T1000 (cell line): Measurements from ENCODE around the gene AVP.
A peak's percentile ranks its signal among the peaks of the same experiment; 100 is the strongest.

Experiments
- DNase-seq: peaks from one replicate; lab custom pipeline; 2025; ENCODE audit warnings: mixed read lengths; lab: John Stamatoyannopoulos, UW

AVP gene

DNA sequence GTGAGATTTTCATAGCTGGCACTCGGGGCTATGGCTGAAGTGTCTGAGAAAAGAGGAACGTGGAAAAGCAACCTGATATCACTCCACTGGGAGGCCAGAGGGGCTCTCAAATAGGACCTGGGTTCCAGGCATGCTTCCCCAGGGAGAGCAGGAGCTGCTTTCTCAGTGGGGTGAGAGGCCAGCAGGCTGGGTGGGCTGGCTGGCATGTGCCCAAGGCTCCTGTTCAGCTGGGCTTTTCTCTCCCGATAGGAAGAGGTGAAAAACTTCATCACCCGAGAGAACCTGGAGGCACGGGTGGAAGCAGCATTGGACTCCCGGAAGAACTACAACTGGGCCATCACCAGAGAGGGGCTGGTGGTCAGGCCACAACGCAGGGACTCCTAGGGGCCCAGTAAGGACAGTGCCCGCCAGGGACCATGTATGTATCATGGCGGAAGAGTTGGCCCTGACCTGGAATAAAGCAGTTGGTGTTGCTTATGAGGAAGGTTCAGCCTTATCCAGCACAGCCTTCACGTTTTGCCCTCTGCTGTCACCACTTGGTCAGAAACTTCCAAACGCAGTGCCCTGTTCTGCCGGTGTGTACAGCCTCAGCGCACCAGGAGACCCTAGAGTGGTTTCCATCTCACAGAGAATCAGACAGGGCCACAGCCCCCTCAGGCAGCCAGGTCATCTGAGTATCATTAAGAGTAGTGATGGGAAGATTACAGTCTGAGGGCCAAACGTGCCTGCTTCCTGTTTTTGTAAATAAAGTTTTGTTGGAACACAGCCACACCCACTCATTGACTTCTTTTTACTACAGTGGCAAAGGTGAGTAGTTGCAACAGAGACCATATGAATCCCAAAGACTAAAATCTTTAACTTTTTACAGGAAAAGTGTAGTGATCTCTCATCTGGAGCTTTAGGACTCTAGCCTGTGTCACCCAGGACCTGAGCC is 36.8 kb downstream of the AVP start:
- DNase-seq: no peak

DNA sequence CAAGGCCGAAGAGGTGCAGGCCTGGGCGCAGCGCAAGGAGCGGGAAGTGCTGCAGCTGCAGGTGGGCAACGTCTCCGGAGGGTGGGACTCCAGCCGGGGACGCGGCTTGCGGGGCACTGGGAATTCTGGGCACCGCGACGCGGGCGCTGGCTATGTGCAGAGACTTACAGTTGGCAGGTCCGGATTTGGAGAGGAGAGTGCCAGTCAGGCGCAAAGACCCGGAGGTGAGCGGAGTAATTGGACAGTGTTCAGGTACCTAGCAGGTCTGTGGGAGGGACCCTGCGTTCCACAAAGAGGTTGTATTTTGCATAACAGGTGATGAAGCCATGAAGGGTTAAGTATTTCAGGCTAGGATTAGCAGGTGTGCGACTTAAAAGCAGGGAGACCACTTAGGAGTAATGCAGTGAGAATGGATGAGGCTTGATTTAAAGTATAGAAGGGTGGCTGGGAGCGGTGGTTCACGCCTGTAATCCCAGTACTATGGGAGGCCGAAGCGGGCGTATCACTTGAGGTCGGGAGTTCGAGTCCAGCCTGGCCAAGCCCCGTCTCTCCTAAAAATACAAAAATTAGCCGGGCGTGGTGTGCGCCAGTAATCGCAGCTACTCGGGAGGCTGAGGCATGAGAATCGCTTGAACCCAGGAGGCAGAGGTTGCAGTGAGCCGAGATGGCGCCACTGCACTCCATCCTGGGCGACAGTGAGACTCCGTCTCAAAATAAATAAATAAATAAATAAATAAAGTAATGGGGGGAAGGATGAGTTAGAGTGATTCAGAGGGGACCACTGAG is 37.7 kb downstream of the AVP start:
- DNase-seq: no peak

DNA sequence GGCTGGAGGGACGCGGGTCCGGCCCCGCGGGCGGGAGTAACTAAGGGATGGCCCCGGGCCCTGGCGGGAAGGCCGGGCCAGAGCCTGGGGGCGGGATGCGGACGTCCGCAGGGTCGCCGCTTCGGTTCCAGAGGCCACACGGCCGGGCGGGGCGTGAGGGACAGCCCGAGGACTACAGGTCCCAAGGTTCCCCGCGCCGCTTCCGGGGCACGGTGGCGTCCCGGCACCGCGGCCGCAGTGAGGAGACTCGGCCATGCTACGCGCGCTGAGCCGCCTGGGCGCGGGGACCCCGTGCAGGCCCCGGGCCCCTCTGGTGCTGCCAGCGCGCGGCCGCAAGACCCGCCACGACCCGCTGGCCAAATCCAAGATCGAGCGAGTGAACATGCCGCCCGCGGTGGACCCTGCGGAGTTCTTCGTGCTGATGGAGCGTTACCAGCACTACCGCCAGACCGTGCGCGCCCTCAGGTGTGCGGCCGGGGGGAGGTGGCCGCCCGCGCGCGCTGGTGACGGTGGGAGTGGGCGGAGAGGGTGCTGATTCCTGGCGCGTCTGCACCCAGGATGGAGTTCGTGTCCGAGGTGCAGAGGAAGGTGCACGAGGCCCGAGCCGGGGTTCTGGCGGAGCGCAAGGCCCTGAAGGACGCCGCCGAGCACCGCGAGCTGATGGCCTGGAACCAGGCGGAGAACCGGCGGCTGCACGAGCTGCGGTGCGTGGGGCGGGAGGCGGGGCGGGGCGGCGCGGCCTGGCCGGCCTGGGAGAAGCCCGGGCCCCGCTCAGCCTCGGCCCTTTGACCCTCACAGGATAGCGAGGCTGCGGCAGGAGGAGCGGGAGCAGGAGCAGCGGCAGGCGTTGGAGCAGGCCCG is 38.5 kb downstream of the AVP start, which contains the start of gene MRPS26:
Gene MRPS26 (plus strand): TSS at position 237 of the 861 bp plus-strand sequence. CDS start 17 bp downstream, at position 254.
- DNase-seq: peak; percentile 75

DNA sequence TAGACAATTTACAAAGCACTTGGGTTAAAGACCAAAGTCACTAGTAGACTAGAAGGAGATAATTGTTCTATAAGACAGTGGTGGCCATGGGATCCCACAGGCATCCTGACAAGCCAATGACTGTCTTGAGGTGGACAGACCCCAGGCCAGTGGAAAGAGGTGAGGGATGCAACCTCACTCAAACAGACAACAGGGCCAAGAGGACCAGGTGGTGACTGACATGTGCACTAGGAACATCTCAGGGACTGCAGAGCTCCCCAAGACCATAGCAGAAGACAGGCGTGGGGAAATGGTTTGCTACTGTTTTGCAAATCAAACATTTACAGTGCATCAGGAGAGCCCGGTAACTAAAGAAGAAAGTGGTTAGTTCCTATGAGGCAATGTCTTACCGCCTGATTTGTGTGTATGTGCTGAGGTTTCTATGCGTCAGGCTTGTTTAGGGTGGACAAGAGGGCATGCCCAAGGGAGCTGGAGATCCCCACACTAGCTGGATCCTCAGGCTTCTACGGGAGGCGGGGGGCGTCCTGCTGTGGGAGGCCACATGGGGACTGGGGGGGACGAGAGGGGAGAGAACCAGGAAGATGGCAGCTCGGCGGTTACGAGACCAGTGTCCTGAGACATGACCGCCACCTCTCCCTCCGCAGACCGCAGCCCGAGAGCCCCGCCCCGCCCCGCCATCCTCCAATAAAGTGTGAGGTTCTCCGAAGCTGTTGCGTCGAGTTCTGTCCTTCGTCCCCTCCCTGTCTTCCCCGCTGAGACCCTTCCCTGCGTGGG is 39.3 kb downstream of the AVP start:
- peak; percentile 75 for DNase-seq

DNA sequence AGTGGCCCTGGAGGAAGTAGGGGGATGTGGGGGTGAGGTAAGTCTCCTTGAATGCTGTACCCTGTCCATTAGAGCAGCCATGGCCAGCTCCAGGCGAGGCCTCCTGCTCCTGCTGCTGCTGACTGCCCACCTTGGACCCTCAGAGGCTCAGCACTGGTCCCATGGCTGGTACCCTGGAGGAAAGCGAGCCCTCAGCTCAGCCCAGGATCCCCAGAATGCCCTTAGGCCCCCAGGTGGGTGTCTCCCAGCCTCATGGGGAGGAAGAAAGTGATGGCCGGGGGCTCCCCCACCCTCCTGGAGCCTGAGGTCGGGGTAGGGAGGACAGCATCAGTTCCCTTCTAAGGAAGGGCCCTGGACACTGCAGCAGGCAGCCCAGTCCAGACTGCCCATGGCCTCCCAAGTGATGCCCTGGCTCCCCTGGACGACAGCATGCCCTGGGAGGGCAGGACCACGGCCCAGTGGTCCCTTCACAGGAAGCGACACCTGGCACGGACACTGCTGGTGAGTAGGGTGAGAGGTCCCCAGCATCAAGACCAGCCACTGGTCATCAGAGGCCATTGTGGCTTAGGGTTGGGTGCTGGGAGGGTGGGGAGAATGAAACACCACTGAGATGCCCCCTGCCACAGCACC is 40.1 kb downstream of the AVP start:
- no peak for DNase-seq

DNA sequence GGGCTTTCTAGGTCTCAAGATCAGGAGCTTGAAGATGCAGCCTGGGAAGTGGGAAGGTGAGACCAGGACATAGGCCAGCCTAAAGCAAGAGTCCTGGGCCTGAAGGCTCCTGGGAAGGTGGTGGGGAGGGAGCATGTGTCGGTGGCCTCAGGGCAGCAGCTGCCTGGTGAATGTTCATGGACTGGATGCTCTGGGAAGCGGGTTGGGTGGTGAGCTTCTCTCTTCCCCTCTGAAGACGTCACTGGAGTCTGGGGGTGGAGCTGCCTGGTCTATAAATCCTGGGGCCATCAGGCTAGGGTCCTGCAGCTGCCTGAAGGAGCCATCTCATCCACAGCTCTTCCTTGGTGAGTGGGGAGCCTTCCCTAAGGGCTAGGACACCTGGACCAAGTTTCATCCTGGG is 41.2 kb downstream of the AVP start, which contains the start of gene GNRH2:
Gene GNRH2 (plus strand): TSS at position 301 of the 400 bp plus-strand sequence. CDS start 793 bp downstream, outside the sequence.
- no peak for DNase-seq

DNA sequence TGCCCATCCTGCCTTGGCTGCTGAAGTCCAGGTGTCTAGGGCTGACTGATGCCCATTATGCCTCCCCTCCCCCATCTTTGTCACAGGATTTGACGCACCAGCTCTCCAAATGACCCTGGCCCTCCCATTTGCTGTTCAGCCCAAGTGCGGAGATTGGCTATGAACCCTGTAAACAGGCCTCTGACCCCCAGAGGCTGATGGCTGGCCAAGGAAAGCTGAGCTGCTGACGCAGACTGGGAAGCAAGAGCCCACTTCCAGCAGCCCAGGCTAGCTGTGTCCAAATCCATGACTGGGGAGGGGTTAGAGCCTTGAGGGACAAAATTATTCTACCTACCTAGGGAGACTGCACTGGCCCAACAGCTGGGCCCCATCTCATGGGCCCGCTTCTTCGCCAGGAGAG is 41.9 kb downstream of the AVP start:
- no peak for DNase-seq

DNA sequence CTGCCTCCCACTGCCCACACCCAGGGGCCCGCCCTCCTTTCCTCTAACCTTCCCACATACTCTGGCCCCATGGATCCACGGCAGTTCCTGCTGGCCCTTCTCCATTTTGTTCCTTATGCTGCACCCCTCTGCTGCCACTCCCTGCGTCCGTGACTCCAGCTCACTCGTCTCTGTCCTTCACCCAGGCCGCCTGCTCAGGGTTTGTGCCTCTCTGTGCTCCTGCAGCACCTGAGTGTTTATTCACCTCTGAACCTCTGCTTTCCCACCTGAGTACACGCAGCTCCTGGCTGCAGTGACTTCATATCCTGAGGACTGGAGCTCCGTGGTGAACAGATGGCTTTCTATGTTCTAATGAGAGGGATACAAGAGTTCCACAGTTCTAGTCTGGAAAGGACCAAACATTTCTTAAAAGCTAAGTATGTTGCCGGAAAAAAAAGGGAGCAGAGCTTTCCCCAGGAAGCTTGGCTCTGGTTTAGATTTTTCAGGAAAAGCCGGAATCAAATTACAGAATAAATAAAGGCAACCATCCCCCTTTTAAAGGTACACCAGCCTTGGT is 42.6 kb downstream of the AVP start:
- no peak for DNase-seq

DNA sequence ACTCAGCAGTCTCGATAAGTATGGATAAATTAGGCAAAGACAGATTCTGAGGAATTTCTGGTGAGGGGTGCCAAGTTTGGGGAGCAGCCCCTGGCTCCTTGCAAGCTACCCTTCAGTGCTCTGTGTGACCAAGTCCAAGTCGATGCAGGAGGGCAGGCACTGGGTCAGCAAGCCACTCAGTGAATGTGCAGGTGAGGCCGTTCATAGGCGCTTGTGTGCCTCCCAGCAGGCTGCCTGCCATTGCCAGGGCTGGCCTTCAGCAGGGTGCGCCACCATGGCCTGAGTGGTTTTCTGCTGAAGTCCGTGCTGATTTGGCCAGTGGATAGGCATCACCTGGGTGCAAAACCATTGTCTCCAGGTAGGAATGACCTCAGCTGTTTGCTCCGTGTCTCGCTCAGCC is 44.4 kb downstream of the AVP start:
- no peak for DNase-seq

DNA sequence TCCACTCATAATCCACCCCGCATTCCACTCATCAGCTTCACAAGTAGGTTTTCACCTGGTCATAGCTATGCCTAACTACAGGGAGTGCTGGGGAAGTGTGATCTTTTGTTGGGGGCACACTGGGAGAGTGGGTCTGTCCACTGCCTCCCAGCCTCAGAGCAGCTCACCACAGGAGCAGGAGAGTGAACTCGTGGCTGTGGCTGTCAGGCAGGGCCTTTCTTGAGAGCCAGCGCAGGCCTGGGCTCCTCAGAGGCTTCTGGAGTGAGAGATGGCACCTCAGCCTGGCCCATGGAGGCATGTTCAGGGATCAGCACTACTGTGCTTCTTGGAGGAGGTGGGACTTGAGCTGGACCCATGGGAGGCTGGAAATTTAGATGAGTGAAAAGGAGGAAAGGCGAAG is 45.1 kb downstream of the AVP start:
- DNase-seq: no peak

DNA sequence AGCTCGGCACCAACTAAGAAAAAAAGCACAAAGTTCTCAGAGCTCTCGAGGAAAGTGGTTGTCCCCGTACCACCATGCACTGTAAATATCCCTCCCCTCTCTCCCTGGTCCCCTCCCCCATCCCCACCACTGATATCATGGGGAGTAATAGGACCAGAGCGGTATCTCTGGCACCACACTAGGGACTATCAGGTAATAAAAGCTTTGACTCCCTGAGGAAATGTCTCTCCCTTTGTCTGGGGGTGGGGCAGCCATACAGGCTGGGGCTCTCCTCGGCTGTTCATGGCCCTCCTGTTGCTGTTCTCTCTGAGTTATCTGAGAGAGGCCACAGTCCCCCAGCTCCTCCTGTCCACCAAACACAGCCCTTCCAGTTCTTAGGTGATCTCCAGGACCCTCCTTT is 46.1 kb downstream of the AVP start:
- no peak for DNase-seq

DNA sequence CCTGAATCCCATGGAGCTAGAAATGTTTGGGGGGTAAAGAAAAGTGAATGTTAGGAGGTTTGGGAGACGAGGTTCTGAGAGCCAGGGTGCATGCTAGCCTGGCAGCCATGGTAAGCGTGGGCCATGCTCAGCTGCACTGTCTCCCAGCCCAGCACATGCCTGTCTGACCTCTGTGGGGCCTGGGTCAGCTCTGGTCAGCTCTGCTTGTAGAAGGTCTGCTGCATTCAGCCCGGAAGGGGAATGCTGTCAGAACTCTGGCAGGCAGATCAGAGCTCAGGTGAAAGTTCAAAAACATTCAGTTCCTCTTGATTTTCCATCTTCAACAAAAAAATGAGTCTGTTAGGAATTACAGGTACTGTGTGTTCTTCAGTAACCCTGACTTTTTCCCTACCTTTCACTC is 46.9 kb downstream of the AVP start:
- DNase-seq: no peak

DNA sequence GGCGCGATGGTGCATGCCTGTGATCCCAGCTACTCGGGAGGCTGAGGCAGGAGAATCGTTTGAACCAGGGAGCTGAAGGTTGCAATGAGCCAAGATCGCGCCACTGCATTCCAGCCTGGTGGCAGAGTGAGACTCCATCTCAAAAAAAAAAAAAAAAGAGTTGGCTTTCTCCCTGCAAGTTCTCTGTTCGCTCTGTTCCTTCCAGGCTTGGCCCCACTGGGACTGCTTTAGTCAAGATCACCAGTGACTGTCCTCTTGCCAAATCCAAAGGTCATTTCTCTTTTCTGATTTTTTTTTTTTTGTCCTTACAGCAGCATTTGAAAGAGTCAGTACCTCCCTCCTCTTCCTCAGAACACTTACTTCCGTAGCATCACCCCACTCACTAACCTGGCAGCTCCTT is 51.9 kb downstream of the AVP start:
- DNase-seq: no peak
